ENCODE measurements around the gene PRSS23. TPM values are rescaled to one million over a fixed set of nuclear protein-coding genes. Genes with fewer than 3 reads are reported as not detected.

Gene PRSS23
- polyA plus RNA-seq, 4 donors = 86.0 to 136 (median 98.7) TPM

- no peak for DNase-seq (ENCODE audit: low read depth in 4 of 4, low spot score in 3 of 4)
These were observed 10.1 kb upstream of the PRSS23 start for GRCh38 chr11:86790195-86790725.

DNA sequence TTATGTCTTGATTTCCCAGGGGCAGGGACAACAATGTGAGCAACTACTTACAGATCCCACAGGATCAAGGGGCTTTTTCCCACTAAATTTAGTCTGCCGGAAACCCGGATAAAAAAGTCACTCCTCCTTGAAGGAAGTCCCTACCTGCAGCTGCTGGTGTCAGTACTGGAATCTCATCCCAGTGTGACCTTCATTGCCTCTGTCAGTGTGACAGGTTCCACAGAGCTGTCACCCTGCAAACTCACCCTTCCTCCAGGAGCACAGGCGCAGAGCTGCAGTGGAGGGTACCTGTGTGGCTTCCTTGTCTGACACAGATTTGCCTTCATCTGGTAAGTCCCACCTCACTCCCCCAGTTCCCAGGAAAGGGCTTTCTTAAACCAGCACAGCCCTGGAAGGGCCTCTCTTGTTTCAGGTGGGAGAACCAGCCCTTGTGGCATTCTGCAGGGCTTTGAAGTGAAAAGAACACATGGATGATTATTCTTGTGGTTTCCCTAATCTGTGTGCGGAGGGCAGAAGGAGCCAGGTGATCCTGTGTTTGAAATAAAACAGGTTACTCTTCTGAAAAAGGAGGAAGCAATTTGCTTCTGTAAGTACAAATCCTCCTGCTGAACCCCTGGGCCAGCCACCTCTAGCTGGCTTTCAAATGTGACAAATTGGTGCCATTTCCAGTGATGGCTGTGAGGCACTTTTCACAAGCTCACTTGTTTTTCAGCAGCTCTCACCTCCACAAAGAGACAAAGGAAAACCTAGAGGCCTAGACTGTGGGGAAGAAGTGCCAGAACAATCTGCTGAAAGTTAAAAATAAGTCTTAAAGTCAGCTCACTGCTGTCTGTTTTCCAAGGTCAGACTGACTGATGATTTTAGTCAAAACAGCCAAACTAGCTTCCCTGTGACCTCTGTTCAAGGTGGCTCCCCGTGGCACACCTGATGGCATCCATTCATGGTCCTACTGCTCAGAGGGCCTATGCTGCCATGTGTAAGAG, 9.2 kb upstream of the PRSS23 start:
- DNase-seq (ENCODE audit: low read depth in 4 of 4, low spot score in 3 of 4) = no peak

GRCh38 chr11:86792150-86792549, 8.2 kb upstream of the PRSS23 start:
- DNase-seq (ENCODE audit: low read depth in 4 of 4, low spot score in 3 of 4) = no peak

- no peak for DNase-seq (ENCODE audit: low read depth in 4 of 4, low spot score in 3 of 4)
These were observed 7.0 kb upstream of the PRSS23 start for GRCh38 chr11:86793307-86793706.

DNA sequence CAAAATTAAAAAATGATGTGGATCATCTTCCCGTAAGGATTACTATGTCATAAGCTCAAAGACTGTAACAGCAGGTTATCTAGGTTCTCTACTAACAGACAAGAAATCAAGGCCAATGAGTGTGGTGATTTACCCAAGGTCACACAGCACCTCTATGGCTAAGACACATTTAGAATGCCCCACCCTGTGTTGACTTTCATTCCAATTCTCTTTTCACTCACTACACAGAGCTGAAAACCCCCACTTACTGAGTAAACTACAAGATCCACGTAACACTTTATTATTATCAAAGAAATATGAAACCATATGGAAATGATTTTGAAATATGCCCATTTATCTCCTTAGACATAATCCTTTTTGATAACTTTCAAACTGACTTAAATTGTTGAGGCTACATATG, 4.8 kb upstream of the PRSS23 start:
- DNase-seq (ENCODE audit: low read depth in 4 of 4, low spot score in 3 of 4) = no peak

GRCh38 chr11:86795949-86796348, 4.4 kb upstream of the PRSS23 start:
- DNase-seq (ENCODE audit: low read depth in 4 of 4, low spot score in 3 of 4) = no peak

GRCh38 chr11:86797133-86797532, 3.2 kb upstream of the PRSS23 start:
- no peak for DNase-seq (ENCODE audit: low read depth in 4 of 4, low spot score in 3 of 4)

DNA sequence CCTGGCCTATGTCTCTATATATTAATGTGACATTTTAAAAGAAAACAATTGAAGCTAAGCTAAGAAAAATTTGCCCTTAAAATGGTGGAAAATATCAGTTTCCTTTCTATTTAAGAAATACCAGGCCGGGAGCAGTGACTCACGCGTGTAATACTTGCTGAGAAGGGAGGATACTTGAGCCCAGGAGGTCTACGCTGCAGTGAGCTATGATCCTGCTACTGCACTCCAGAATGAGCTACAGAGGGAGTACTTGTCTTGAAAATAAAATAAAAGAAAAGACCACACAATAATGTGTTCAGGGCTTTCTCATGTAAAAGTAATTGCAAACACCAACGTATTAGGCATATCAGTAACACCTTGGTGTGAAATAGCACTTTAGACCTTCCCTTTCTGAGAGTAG, 1.4 kb upstream of the PRSS23 start:
- no peak for DNase-seq (ENCODE audit: low read depth in 4 of 4, low spot score in 3 of 4)

DNA sequence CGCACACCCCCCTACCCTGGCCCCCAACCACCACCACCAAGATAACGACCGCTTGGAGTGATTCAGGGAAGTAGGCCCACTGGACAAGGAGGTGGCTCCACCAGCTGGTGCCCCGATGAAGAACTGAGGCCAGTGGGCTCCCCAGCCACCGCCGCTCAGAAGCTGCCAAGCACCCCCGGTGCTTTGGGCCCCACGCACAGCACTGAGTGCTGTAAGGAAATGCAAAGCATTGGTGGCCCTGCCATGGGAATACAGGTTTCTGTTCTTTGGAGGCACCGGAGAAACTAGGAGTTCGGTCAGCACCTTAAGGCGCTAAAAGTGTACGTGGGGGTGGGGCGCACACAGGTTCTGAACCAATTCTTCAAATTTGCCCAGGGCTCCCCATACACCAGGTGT, 664 bp upstream of the PRSS23 start:
- DNase-seq (ENCODE audit: low read depth in 4 of 4, low spot score in 3 of 4) = no peak

DNA sequence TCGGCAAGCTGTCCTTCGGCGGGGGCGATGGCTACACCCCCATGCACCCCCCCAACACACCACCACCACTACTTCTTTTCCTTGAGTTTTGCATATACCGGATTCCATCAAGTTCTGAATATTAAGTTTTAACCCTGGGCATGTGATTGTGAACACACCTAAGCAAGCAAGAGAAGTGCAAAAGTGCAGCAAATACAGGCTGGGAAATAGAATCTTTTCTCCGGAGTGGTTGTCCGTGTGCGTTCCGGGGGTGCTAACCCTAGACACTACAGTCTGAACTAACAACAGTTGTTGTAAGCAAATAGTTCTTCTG, 574 bp downstream of the PRSS23 start:
- DNase-seq (ENCODE audit: low read depth in 4 of 4, low spot score in 3 of 4) = no peak

GRCh38 chr11:86801364-86801763, 1.0 kb downstream of the PRSS23 start:
- no peak for DNase-seq (ENCODE audit: low read depth in 4 of 4, low spot score in 3 of 4)

- DNase-seq (ENCODE audit: low read depth in 4 of 4, low spot score in 3 of 4) = no peak
These were observed 1.8 kb downstream of the PRSS23 start for GRCh38 chr11:86802146-86802545.

DNA sequence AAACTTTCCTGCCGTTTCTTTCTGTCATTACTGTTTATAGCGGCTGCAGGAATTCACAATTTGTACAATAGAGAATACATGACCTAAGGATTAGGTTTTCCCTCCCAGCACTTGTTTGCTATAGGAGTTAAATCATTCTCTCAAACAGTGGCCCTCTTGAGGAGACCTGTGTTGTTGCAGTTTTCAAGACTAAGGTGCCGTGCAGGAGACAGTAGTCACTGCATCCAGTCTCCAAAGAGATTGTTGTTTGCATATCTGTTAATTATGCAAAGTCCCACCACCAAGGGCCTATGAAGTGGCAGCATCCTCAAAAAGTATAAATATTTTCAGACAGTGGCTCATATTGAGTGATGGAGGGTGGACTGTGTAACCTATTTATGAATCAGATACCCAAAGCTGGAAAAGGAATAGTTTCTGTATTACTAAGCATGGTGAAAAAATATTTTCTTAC, 2.3 kb downstream of the PRSS23 start:
- no peak for DNase-seq (ENCODE audit: low read depth in 4 of 4, low spot score in 3 of 4)

DNA sequence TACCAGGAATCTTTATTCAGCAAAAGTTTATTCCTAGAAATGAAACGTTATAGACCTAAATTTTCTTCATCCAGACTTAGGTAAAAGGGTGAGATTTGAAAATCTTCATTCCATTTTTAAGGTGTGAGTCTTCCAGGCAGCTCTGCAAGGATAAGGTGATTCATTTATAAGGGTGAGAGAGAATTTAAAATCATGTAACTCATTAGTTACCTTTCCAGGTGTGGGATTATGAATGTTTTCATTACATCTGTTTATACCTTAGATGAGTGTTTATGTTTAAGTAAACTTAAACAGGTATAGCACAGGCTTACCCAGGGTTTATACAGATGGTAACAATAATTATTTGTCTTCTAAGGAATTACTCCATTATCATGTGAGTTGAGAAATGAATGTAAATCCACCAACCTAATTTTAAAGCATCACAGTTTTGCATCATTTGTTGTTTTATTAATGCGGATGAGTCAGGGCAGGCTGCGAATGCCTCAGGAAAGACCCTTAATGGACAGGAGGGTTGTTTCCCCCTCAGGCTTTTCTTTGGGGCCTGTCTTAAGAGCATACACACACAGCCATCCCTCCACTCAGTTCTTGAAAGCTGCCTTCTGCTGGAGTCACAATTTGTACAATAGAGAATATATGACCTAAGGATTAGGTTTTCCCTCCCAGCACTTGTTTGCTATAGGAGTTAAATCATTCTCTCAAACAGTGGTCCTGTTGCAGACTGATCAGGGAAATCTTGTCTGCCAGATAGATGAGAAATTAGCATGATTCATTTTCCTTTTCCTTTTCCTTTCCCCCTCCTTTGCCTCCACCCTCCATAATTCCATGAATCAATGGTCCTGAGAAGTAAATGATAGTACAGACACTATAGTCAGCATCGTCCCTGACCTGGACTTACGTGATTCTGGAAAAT, 3.0 kb downstream of the PRSS23 start:
- no peak for DNase-seq (ENCODE audit: low read depth in 4 of 4, low spot score in 3 of 4)

DNA sequence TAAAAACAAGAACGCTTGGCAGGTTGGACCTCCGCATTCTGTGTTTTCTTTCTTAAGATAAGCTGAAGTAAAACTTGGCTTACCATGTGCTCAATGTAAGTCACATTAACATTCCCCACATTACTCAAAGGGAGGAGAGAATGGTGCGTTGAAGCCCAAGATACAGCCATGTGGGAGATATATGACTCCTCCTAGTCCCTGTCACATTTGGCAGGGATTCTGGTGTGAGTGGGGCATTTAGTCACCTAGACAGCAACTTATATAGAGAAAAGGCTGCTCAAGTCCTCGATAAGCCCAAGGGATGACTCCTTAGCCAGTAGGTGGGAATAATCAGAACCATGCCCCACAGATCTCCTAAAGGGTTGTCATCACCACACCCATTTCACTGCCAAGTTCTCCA, 4.6 kb downstream of the PRSS23 start:
- no peak for DNase-seq (ENCODE audit: low read depth in 4 of 4, low spot score in 3 of 4)

DNA sequence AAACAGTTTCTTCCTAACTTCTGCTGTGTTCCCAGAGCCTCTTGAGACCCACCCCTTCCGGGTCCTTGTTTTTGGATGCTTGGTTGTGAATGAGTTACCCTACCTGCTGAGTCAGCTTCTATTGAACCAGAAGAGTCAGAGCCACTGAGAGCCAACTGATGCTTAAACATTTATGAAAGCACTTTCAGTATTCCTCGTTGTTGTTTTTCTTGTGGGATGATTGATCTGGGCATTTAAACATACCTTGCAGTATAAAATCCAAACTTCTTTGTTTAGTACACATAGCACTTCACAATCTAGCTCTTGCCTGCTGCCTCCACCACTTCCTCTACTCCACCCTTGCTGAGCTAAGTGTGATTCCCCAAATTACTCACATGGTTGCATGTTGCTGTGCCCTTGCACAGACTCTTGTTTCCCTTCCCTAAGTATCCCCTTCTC, 5.5 kb downstream of the PRSS23 start:
- no peak for DNase-seq (ENCODE audit: low read depth in 4 of 4, low spot score in 3 of 4)

DNA sequence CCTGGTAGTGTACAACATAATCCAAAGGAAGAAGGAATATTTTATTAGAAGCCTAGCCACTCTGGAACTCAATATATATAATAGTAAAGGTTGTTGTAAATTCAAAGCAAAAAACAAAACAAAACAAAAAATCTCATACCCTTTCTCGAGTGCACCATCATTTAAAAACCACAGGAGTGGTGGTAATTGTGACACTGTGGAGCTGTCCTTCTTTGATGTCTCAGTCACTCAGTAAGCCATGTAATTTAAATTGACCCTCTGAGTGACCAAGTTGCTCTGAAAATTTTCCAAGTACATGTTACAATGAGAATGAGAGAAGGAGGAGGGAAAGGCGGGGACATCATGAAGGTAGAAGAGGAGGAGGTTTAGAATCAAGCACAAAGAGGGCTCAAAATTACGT, 6.6 kb downstream of the PRSS23 start:
- DNase-seq (ENCODE audit: low read depth in 4 of 4, low spot score in 3 of 4) = no peak

GRCh38 chr11:86807360-86807759, 7.0 kb downstream of the PRSS23 start:
- no peak for DNase-seq (ENCODE audit: low read depth in 4 of 4, low spot score in 3 of 4)

GRCh38 chr11:86809561-86809960, 9.2 kb downstream of the PRSS23 start:
- DNase-seq (ENCODE audit: low read depth in 4 of 4, low spot score in 3 of 4) = no peak

- no peak for DNase-seq (ENCODE audit: low read depth in 4 of 4, low spot score in 3 of 4)
These were observed 9.9 kb downstream of the PRSS23 start for GRCh38 chr11:86810288-86810687.

- no peak for DNase-seq (ENCODE audit: low read depth in 4 of 4, low spot score in 3 of 4)
These were observed 11.4 kb downstream of the PRSS23 start for GRCh38 chr11:86811637-86812321.

Data from left renal pelvis (tissue), 4 donors.